HEK293 (cell line): ENCODE results near the gene S100A4.

Experiments used
- CTCF ChIA-PET: fragments of 350-600 bp; formaldehyde crosslinking; extraction: SDS; loops from one replicate; lab custom pipeline; 2021; ENCODE audit warnings: antibody characterized with exemption; lab: Yijun Ruan, JAX
- POLR2A ChIA-PET: fragments of 300-600 bp; formaldehyde crosslinking; extraction: SDS; loops from one replicate; lab custom pipeline; 2020; ENCODE audit warnings: antibody characterized with exemption, inconsistent platforms; lab: Yijun Ruan, JAX
- H3K27ac ChIP-seq: fragments of 200-500 bp; sonication (Bioruptor generic); 2 replicates; pipeline ENCODE4 v1.5.1; 2014; ENCODE audit warnings: low read depth, low read length, control low read depth, inconsistent platforms; ENCODE audit errors: extremely low read depth
- H3K36me3 ChIP-seq, 2 experiments: fragments of 200-500 bp in 1 of 2; sonication (Bioruptor generic) in 1 of 2; 1 replicate in 1 of 2; 2 replicates in 1 of 2; pipeline ENCODE4 v1.5.1; 2014 to 2017; ENCODE audit warnings: inconsistent platforms in 2 of 2, low read length in 2 of 2; ENCODE audit not compliant: control insufficient read depth in 2 of 2, insufficient read depth in 1 of 2
- H3K4me1 ChIP-seq: fragments of 200-500 bp; sonication (Bioruptor generic); 2 replicates; pipeline ENCODE4 v1.5.1; 2014; ENCODE audit warnings: mild to moderate bottlenecking, low read length, inconsistent platforms; ENCODE audit not compliant: control insufficient read depth, insufficient read depth
- H3K4me3 ChIP-seq: 2 replicates; pipeline ENCODE4 v1.5.1; 2011; ENCODE audit warnings: low read depth, mild to moderate bottlenecking, control low read depth, low read length, moderate library complexity
- H3K9me3 ChIP-seq: fragments of 200-500 bp; sonication (Bioruptor generic); 2 replicates; pipeline ENCODE4 v1.5.1; 2014; ENCODE audit warnings: low read depth, low read length, inconsistent platforms; ENCODE audit not compliant: control insufficient read depth, insufficient read depth
- MEIS1 ChIP-seq: sonication (generic); formaldehyde crosslinking; IDR thresholded peaks from 2 replicates; pipeline ENCODE4 v1.8.1; 2022; ENCODE audit warnings: missing genetic modification reagents, mild to moderate bottlenecking, borderline replicate concordance
- ZBTB21 ChIP-seq: fragments of 450-650 bp; formaldehyde crosslinking; IDR thresholded peaks from 2 replicates; pipeline ENCODE4 v1.5.1; 2017; ENCODE audit warnings: missing biosample characterization, missing genetic modification characterization
- ZBTB44 ChIP-seq: fragments of 450-650 bp; IDR thresholded peaks from 2 replicates; pipeline ENCODE4 v1.5.1; 2018; ENCODE audit warnings: missing biosample characterization, mild to moderate bottlenecking, missing genetic modification characterization
- ZNF132 ChIP-seq: fragments of 450-650 bp; formaldehyde crosslinking; IDR thresholded peaks from 2 replicates; pipeline ENCODE4 v1.5.1; 2017; ENCODE audit warnings: missing biosample characterization, missing genetic modification characterization, borderline replicate concordance
- ZNF202 ChIP-seq: fragments of 450-650 bp; formaldehyde crosslinking; IDR thresholded peaks from 2 replicates; pipeline ENCODE4 v1.5.1; 2016; ENCODE audit warnings: missing biosample characterization, missing genetic modification characterization, borderline replicate concordance
- ZNF248 ChIP-seq: fragments of 450-650 bp; formaldehyde crosslinking; IDR thresholded peaks from 2 replicates; pipeline ENCODE4 v1.5.1; 2017; ENCODE audit warnings: missing biosample characterization, missing genetic modification characterization
- ZNF626 ChIP-seq: fragments of 450-650 bp; sonication (Bioruptor Pico); formaldehyde crosslinking; IDR thresholded peaks from 2 replicates; pipeline ENCODE4 v1.5.1; 2018; ENCODE audit warnings: missing biosample characterization, missing genetic modification characterization, inconsistent platforms
- ZNF776 ChIP-seq: fragments of 450-650 bp; formaldehyde crosslinking; IDR thresholded peaks from 2 replicates; pipeline ENCODE4 v1.5.0; 2017; ENCODE audit warnings: missing biosample characterization, missing genetic modification characterization, borderline replicate concordance
- TF ChIP-seq, protein P1 (sequence below): fragments of 450-650 bp; formaldehyde crosslinking; IDR thresholded peaks from 2 replicates; pipeline ENCODE4 v1.5.1; 2017; ENCODE audit warnings: missing biosample characterization, missing genetic modification characterization
- TF ChIP-seq, protein P2 (sequence below): fragments of 450-650 bp; formaldehyde crosslinking; IDR thresholded peaks from 2 replicates; pipeline ENCODE4 v1.5.1; 2016; ENCODE audit warnings: missing biosample characterization, missing genetic modification characterization, borderline replicate concordance
- TF ChIP-seq, protein P3 (sequence below): sonication (generic); formaldehyde crosslinking; IDR thresholded peaks from 2 replicates; pipeline ENCODE4 v1.8.1; 2022; ENCODE audit warnings: mild to moderate bottlenecking, moderate library complexity, missing genetic modification reagents
- TF ChIP-seq, protein P4 (sequence below): fragments of 450-650 bp; formaldehyde crosslinking; IDR thresholded peaks from 2 replicates; pipeline ENCODE4 v1.5.0; 2017; ENCODE audit warnings: missing biosample characterization, missing genetic modification characterization, borderline replicate concordance

The S100A4 gene

GRCh38 chr1:153560771-153561465 is 15.3 kb upstream of the S100A4 start:
- Histone ChIP-seq H3K36me3 (no peaks in the 10 kb centered on the region), H3K9me3 (no peaks in the 10 kb centered on the region), H3K4me1 (peaks cover 2% of the 10 kb centered on the region; the same call in 1 of the 2 replicates), H3K27ac (no peak overlapping the region), H3K4me3 (no peak overlapping the region)
- CTCF ChIA-PET: interaction anchor here (0.5 to 1.4 kb wide), 6 partner anchors 12 to 1400 kb away, joined by 3 to 5 read pairs (median 3); no protein-coding TSS in a partner anchor
- TF ChIP-seq ZNF626 (tag by site-specific recombination): no peak
- TF ChIP-seq ZBTB21 (tag by site-specific recombination): no peak
- no peak for TF ChIP-seq ZNF248 (tag by site-specific recombination)
- TF ChIP-seq, protein P1, sequence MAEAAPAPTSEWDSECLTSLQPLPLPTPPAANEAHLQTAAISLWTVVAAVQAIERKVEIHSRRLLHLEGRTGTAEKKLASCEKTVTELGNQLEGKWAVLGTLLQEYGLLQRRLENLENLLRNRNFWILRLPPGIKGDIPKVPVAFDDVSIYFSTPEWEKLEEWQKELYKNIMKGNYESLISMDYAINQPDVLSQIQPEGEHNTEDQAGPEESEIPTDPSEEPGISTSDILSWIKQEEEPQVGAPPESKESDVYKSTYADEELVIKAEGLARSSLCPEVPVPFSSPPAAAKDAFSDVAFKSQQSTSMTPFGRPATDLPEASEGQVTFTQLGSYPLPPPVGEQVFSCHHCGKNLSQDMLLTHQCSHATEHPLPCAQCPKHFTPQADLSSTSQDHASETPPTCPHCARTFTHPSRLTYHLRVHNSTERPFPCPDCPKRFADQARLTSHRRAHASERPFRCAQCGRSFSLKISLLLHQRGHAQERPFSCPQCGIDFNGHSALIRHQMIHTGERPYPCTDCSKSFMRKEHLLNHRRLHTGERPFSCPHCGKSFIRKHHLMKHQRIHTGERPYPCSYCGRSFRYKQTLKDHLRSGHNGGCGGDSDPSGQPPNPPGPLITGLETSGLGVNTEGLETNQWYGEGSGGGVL (tag by site-specific recombination): no peak
- TF ChIP-seq, protein P2, sequence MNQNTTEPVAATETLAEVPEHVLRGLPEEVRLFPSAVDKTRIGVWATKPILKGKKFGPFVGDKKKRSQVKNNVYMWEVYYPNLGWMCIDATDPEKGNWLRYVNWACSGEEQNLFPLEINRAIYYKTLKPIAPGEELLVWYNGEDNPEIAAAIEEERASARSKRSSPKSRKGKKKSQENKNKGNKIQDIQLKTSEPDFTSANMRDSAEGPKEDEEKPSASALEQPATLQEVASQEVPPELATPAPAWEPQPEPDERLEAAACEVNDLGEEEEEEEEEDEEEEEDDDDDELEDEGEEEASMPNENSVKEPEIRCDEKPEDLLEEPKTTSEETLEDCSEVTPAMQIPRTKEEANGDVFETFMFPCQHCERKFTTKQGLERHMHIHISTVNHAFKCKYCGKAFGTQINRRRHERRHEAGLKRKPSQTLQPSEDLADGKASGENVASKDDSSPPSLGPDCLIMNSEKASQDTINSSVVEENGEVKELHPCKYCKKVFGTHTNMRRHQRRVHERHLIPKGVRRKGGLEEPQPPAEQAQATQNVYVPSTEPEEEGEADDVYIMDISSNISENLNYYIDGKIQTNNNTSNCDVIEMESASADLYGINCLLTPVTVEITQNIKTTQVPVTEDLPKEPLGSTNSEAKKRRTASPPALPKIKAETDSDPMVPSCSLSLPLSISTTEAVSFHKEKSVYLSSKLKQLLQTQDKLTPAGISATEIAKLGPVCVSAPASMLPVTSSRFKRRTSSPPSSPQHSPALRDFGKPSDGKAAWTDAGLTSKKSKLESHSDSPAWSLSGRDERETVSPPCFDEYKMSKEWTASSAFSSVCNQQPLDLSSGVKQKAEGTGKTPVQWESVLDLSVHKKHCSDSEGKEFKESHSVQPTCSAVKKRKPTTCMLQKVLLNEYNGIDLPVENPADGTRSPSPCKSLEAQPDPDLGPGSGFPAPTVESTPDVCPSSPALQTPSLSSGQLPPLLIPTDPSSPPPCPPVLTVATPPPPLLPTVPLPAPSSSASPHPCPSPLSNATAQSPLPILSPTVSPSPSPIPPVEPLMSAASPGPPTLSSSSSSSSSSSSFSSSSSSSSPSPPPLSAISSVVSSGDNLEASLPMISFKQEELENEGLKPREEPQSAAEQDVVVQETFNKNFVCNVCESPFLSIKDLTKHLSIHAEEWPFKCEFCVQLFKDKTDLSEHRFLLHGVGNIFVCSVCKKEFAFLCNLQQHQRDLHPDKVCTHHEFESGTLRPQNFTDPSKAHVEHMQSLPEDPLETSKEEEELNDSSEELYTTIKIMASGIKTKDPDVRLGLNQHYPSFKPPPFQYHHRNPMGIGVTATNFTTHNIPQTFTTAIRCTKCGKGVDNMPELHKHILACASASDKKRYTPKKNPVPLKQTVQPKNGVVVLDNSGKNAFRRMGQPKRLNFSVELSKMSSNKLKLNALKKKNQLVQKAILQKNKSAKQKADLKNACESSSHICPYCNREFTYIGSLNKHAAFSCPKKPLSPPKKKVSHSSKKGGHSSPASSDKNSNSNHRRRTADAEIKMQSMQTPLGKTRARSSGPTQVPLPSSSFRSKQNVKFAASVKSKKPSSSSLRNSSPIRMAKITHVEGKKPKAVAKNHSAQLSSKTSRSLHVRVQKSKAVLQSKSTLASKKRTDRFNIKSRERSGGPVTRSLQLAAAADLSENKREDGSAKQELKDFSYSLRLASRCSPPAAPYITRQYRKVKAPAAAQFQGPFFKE (tag by site-specific recombination): no peak
- no peak for TF ChIP-seq MEIS1 (CRISPR knock-in tag)
- no peak for TF ChIP-seq ZNF132 (tag by site-specific recombination)
- TF ChIP-seq, protein P3, sequence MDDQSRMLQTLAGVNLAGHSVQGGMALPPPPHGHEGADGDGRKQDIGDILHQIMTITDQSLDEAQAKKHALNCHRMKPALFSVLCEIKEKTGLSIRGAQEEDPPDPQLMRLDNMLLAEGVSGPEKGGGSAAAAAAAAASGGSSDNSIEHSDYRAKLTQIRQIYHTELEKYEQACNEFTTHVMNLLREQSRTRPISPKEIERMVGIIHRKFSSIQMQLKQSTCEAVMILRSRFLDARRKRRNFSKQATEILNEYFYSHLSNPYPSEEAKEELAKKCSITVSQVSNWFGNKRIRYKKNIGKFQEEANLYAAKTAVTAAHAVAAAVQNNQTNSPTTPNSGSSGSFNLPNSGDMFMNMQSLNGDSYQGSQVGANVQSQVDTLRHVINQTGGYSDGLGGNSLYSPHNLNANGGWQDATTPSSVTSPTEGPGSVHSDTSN (CRISPR knock-in tag): no peak
- no peak for TF ChIP-seq ZBTB44 (tag by site-specific recombination)
- TF ChIP-seq, protein P4, sequence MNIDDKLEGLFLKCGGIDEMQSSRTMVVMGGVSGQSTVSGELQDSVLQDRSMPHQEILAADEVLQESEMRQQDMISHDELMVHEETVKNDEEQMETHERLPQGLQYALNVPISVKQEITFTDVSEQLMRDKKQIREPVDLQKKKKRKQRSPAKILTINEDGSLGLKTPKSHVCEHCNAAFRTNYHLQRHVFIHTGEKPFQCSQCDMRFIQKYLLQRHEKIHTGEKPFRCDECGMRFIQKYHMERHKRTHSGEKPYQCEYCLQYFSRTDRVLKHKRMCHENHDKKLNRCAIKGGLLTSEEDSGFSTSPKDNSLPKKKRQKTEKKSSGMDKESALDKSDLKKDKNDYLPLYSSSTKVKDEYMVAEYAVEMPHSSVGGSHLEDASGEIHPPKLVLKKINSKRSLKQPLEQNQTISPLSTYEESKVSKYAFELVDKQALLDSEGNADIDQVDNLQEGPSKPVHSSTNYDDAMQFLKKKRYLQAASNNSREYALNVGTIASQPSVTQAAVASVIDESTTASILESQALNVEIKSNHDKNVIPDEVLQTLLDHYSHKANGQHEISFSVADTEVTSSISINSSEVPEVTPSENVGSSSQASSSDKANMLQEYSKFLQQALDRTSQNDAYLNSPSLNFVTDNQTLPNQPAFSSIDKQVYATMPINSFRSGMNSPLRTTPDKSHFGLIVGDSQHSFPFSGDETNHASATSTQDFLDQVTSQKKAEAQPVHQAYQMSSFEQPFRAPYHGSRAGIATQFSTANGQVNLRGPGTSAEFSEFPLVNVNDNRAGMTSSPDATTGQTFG (tag by site-specific recombination): no peak
- TF ChIP-seq ZNF202 (tag by site-specific recombination): no peak
- TF ChIP-seq ZNF776 (tag by site-specific recombination): no peak
- POLR2A ChIA-PET: no interaction called here
